Measurements from ENCODE around the gene ZNF598. TPM values are rescaled to one million over a fixed set of nuclear protein-coding genes. Genes with fewer than 3 reads are reported as not detected.

Gene ZNF598
- total RNA-seq, 2 donors from 2014 or later: 65.8 to 68.5 TPM

GRCh38 chr16:1990351-1991134 is 19.1 kb downstream of the ZNF598 start:
- Histone ChIP-seq H3K9me3 (no peaks in the 10 kb centered on the region), H3K36me3 (peaks cover 12% of the 10 kb centered on the region), H3K4me3 (peak overlapping the region; percentile 65), H3K4me1 (ENCODE audit: control insufficient read depth in 1 of 2, low read depth in 2 of 2) (peaks cover 9 to 25% of the 10 kb centered on the region in 2 donors), H3K27me3 (replicated peaks; ENCODE audit: insufficient read depth) (peaks cover 7% of the 10 kb centered on the region), H3K27ac (no peak overlapping the region)
- no peak for TF ChIP-seq CTCF (IDR thresholded peaks at IDR 0.05)
- DNase-seq (ENCODE audit: low spot score) (no peak), ATAC-seq (ENCODE audit: insufficient number of reproducible peaks, low FRiP score, low read depth) (no peak)

DNA sequence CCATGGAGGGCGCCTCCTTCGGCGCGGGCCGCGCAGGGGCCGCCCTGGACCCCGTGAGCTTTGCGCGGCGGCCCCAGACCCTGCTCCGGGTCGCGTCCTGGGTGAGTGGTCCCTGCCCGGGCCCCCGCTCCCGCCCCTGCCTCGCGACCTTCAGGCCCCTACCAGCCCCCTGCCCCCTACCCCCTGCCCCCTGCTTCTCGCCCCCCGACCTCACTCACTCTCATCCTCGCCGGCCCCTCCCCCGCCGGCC is 19.6 kb downstream of the ZNF598 start:
- Histone ChIP-seq H3K4me1 (ENCODE audit: control insufficient read depth in 1 of 2, low read depth in 2 of 2) (peaks cover 10 to 30% of the 10 kb centered on the region in 2 donors), H3K36me3 (peaks cover 8% of the 10 kb centered on the region), H3K9me3 (no peaks in the 10 kb centered on the region)

GRCh38 chr16:1989209-1990100 is 20.2 kb downstream of the ZNF598 start, which contains the start of gene SYNGR3:
Gene SYNGR3, plus strand, starts transcription at chr16:1989970. Its CDS starts 133 bp downstream, at chr16:1990103.
- peak within 1 kb of the TSS; percentile 65 for H3K4me3 ChIP-seq
- peaks cover 16 to 36% of the 10 kb centered on the region in 2 donors for H3K4me1 ChIP-seq (ENCODE audit: control insufficient read depth in 1 of 2, low read depth in 2 of 2)
- peaks cover 7% of the 10 kb centered on the region for H3K27me3 ChIP-seq (replicated peaks; ENCODE audit: insufficient read depth)
- ATAC-seq (ENCODE audit: insufficient number of reproducible peaks, low FRiP score, low read depth) (no peak), DNase-seq (ENCODE audit: low spot score) (no peak)
- H3K27ac ChIP-seq: no peak within 1 kb of the TSS
- H3K36me3 ChIP-seq: peaks cover 8% of the 10 kb centered on the region
- no peaks in the 10 kb centered on the region for H3K9me3 ChIP-seq
- TF ChIP-seq CTCF (IDR thresholded peaks at IDR 0.05): no peak

More for the DNA sequence above, 19.6 kb downstream of the ZNF598 start:
- TF ChIP-seq CTCF (IDR thresholded peaks at IDR 0.05): no peak
- no peak for DNase-seq (ENCODE audit: low spot score)
- H3K27me3 ChIP-seq (replicated peaks; ENCODE audit: insufficient read depth): peaks cover 7% of the 10 kb centered on the region
- no peak overlapping the region for H3K27ac ChIP-seq
- H3K4me3 ChIP-seq: peak overlapping the region; percentile 65
- no peak for ATAC-seq (ENCODE audit: insufficient number of reproducible peaks, low FRiP score, low read depth)

DNA sequence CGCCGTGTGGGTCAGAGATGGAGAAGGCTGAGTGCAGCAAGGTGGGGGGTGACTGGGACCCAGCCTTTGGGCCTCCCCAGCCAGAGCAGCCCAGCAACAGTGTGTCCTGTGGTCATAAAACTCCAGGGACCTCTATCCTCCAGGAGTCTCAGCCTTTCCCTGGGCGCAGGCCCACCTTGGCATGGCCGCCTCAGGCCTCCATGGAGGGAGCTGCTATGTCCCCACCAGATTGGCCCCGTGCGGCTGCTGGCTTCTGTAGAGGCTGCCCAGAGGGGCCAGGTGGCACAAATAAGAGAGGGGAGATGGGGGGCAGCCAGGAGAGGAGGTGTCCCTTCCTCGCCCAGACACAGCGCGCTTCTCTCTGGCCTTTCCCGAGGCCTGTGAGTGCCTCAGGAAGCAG is 22.4 kb downstream of the ZNF598 start:
- peaks cover 7% of the 10 kb centered on the region for H3K27me3 ChIP-seq (replicated peaks; ENCODE audit: insufficient read depth)
- H3K4me1 ChIP-seq (ENCODE audit: control insufficient read depth in 1 of 2, low read depth in 2 of 2): peaks cover 16 to 38% of the 10 kb centered on the region in 2 donors
- DNase-seq (ENCODE audit: low spot score): no peak
- no peaks in the 10 kb centered on the region for H3K9me3 ChIP-seq
- peaks cover 8% of the 10 kb centered on the region for H3K36me3 ChIP-seq
- no peak overlapping the region for H3K27ac ChIP-seq
- no peak for TF ChIP-seq CTCF (IDR thresholded peaks at IDR 0.05)
- no peak overlapping the region for H3K4me3 ChIP-seq
- ATAC-seq (ENCODE audit: insufficient number of reproducible peaks, low FRiP score, low read depth): no peak

DNA sequence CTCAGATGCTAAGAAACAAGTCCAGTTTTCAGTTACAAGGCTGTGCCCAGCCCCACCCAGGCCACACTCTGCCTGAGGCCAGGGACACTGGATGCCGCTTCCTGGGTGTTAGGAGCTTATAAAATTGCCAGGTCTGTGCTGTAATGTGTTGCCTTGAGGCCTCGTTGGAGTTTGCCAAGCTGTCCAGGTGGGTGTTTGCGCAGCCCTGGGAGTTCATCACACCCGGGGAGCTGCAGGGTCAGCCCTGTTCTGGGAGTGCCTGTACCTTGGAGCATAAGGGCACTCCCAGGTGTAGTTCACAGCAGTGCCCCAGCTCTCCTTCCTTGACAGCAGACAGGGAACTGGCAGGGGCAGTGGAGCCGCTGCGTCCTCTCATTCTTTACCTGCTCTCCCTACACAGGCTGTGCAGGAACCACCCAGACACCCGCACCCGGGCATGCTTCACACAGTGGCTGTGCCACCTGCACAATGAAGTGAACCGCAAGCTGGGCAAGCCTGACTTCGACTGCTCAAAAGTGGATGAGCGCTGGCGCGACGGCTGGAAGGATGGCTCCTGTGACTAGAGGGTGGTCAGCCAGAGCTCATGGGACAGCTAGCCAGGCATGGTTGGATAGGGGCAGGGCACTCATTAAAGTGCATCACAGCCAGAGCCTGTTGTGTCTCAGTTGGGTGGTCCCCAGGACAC is 24.0 kb downstream of the ZNF598 start:
- DNase-seq (ENCODE audit: low spot score): no peak
- Histone ChIP-seq H3K4me3 (no peak overlapping the region), H3K27me3 (replicated peaks; ENCODE audit: insufficient read depth) (peaks cover 4% of the 10 kb centered on the region)

More for the DNA sequence above, 24.0 kb downstream of the ZNF598 start:
- peaks cover 8% of the 10 kb centered on the region for H3K36me3 ChIP-seq
- H3K4me1 ChIP-seq (ENCODE audit: control insufficient read depth in 1 of 2, low read depth in 2 of 2): peaks cover 7 to 25% of the 10 kb centered on the region in 2 donors
- no peak overlapping the region for H3K27ac ChIP-seq
- no peak for TF ChIP-seq CTCF (IDR thresholded peaks at IDR 0.05)
- H3K9me3 ChIP-seq: no peaks in the 10 kb centered on the region
- ATAC-seq (ENCODE audit: insufficient number of reproducible peaks, low FRiP score, low read depth): no peak
